Hepatocyte (in vitro differentiated cells): ENCODE measurements around the gene PRPF19. TPM values are rescaled to one million over a fixed set of nuclear protein-coding genes. Genes with fewer than 3 reads are reported as not detected.

Experiments used
- DNase-seq: peaks from one replicate; pipeline ENCODE4 v3.0.0-alpha.2; 2016; ENCODE audit warnings: low spot score
- H2AFZ ChIP-seq: fragments of 200-600 bp; sonication (generic); 2 replicates; pipeline ENCODE4 v1.6.0; 2016; ENCODE audit warnings: antibody characterized with exemption, mild to moderate bottlenecking
- H3K27ac ChIP-seq: fragments of 200-600 bp; sonication (generic); 2 replicates; pipeline ENCODE4 v1.5.1; 2016; ENCODE audit warnings: mild to moderate bottlenecking
- H3K27me3 ChIP-seq: fragments of 200-600 bp; sonication (generic); 2 replicates; pipeline ENCODE4 v1.6.1; 2016
- H3K36me3 ChIP-seq: fragments of 200-600 bp; sonication (generic); replicated peaks from 2 replicates; pipeline ENCODE4 v1.5.1; 2016; ENCODE audit warnings: low read depth; ENCODE audit not compliant: insufficient read depth
- H3K4me1 ChIP-seq: fragments of 200-600 bp; sonication (generic); 2 replicates; pipeline ENCODE4 v1.5.1; 2016; ENCODE audit warnings: mild to moderate bottlenecking, moderate library complexity; ENCODE audit not compliant: insufficient read depth
- H3K4me2 ChIP-seq: fragments of 200-600 bp; sonication (generic); 2 replicates; pipeline ENCODE4 v1.6.0; 2016
- H3K4me3 ChIP-seq: fragments of 200-600 bp; sonication (generic); 2 replicates; pipeline ENCODE4 v1.5.1; 2016; ENCODE audit warnings: mild to moderate bottlenecking
- H3K79me2 ChIP-seq: fragments of 200-600 bp; sonication (generic); 2 replicates; pipeline ENCODE4 v1.6.0; 2017; ENCODE audit warnings: mild to moderate bottlenecking
- H3K9me2 ChIP-seq: fragments of 200-600 bp; sonication (generic); replicated peaks from 2 replicates; pipeline ENCODE4 v1.6.0; 2017; ENCODE audit warnings: mild to moderate bottlenecking; ENCODE audit not compliant: insufficient read depth
- H3K9me3 ChIP-seq: fragments of 200-600 bp; sonication (generic); 2 replicates; pipeline ENCODE4 v1.5.1; 2016; ENCODE audit warnings: low read depth, mild to moderate bottlenecking
- H4K20me1 ChIP-seq: fragments of 200-600 bp; sonication (generic); 2 replicates; pipeline ENCODE4 v1.6.0; 2016; ENCODE audit warnings: mild to moderate bottlenecking; ENCODE audit not compliant: insufficient read depth, poor library complexity, severe bottlenecking
- CTCF ChIP-seq: fragments of 200-600 bp; sonication (generic); IDR thresholded peaks from 2 replicates; pipeline ENCODE4 v1.5.1; 2016; ENCODE audit warnings: antibody characterized with exemption, mild to moderate bottlenecking; ENCODE audit not compliant: poor library complexity
- EZH2 ChIP-seq: fragments of 200-600 bp; sonication (generic); IDR thresholded peaks from 2 replicates; pipeline ENCODE4 v1.6.1; 2016; ENCODE audit warnings: antibody characterized with exemption, mild to moderate bottlenecking, borderline replicate concordance
- EZH2phosphoT487 ChIP-seq: fragments of 200-600 bp; sonication (generic); IDR thresholded peaks from one replicate; pipeline ENCODE4 v1.6.1; 2018; ENCODE audit warnings: antibody characterized with exemption, mild to moderate bottlenecking, low read depth, moderate library complexity; ENCODE audit not compliant: unreplicated experiment, severe bottlenecking
- WGBS: methylation state at CpG from one replicate; pipeline ENCODE4 v1.1.6; 2016; ENCODE audit warnings: low lambda C conversion rate; ENCODE audit errors: missing lambda C conversion rate; 5-methylcytosine and 5-hydroxymethylcytosine counted together
- polyA plus RNA-seq: library from polyadenylated mRNA; unstranded; fragments of >200 nt; fragmentation: Nextera tagmentation; extraction: Ambion mirVana; gene quantifications from 2 replicates; pipeline ENCODE4 v1.2.1, GENCODE V29; 2016
- total RNA-seq: library from RNA; depleted of rRNA; stranded (reverse); fragments of >200 nt; gene quantifications from 2 replicates; pipeline ENCODE4 v1.2.3, GENCODE V29; 2014

The PRPF19 gene
- total RNA-seq (38.1 and 53.8 TPM in 2 replicates), polyA plus RNA-seq (18.5 and 19.3 TPM in 2 replicates)

DNA sequence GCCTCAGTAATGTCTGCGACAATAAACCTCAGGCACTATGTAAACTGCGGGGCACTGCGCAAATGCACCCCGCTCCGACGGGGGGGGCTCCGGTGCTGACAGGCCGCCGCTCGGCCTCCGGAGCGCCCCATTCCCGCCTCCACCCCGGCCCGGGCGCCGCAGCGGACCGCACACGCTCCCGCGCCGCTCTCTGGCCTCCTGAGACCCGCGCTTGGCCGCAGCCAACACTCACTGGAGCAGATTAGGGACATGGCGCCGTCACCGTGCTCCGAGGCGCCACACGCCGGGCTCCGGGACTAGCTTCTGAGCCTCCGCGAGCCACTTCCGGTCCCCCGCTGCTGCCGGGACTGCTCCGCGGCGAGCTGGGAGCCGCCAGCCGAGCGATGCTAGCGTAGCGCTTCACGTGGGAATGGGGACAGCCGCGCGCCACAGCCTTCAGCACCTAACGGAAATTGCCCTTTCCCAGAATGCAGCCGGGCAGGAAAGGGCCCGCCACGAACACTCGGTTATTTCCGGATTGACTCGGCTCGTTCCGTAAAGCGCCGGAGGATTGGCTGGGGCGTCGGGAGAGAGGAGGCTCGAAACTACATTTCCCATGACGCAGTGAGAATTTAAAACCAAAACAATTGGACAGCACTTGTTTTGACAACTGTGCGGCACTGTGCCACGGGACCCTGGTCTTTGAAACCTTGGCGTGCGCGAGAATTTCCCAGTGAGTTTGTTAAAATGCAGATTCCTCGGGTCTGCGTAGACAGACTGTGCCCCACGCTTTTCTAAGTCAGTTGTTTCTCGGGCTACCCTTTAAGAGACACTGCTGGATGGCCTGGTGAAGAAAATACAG, at the start of gene PRPF19:
PRPF19 (minus strand) TSS at position 454 of the 841 bp plus-strand sequence; CDS start at position 251, 203 bp downstream.
- 2% methylated on average over 74 of the region's 75 CpGs for WGBS
- no peaks in the 10 kb centered on the region for H3K9me2 ChIP-seq
- peaks cover 14% of the 10 kb centered on the region for H3K4me1 ChIP-seq
- peak; percentile 97 for DNase-seq
- no peaks in the 10 kb centered on the region for H3K27me3 ChIP-seq
- peak within 1 kb of the TSS; percentile 91 for H3K27ac ChIP-seq
- H3K79me2 ChIP-seq = peaks cover 37% of the 10 kb centered on the region
- H4K20me1 ChIP-seq = peaks cover 16% of the 10 kb centered on the region
- TF ChIP-seq CTCF (no peak), EZH2 (no peak), EZH2phosphoT487 (no peak)
- peak within 1 kb of the TSS; percentile 52 for H3K4me3 ChIP-seq
- H2AFZ ChIP-seq = peak within 1 kb of the TSS; percentile 44
- H3K9me3 ChIP-seq = no peaks in the 10 kb centered on the region
- H3K36me3 ChIP-seq = no peaks in the 10 kb centered on the region
- H3K4me2 ChIP-seq = peak within 1 kb of the TSS; percentile 89

GRCh38 chr11:60955571-60955970, 49.2 kb upstream of the PRPF19 start:
- DNase-seq = no peak
- Histone ChIP-seq H3K27ac (no peak overlapping the region), H4K20me1 (no peaks in the 10 kb centered on the region), H2AFZ (no peak overlapping the region), H3K9me2 (no peaks in the 10 kb centered on the region), H3K79me2 (no peaks in the 10 kb centered on the region), H3K4me1 (peaks cover 3% of the 10 kb centered on the region), H3K27me3 (peaks cover 21% of the 10 kb centered on the region), H3K4me3 (no peak overlapping the region), H3K4me2 (no peak overlapping the region), H3K9me3 (no peaks in the 10 kb centered on the region), H3K36me3 (no peaks in the 10 kb centered on the region)
- TF ChIP-seq EZH2 (no peak), CTCF (no peak), EZH2phosphoT487 (no peak)
- WGBS = 68% methylated on average over 5 of the region's 5 CpGs

DNA sequence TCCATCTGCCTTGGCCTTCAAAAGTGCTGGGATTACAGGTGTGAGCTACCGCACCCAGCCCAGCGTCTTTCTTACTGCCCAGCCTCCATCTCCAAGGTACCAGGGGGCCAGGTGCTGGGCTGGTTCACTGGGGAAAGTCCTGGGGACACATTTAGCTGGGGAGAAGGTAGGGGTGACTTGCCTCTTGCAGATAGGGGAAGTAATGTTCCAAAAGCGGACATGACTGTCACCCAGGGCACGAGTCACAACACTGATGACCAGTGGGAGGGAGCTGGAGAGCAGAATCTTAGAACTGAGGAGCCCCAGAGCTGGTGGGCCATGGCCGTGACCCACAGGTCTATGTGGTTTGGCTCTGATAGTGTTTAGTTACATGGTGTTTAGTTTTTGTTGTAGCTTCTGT, 48.0 kb upstream of the PRPF19 start:
- peaks cover 3% of the 10 kb centered on the region for H3K4me1 ChIP-seq
- no peak overlapping the region for H3K4me2 ChIP-seq
- no peaks in the 10 kb centered on the region for H4K20me1 ChIP-seq
- no peaks in the 10 kb centered on the region for H3K79me2 ChIP-seq
- H2AFZ ChIP-seq = no peak overlapping the region
- peaks cover 32% of the 10 kb centered on the region for H3K27me3 ChIP-seq
- WGBS = 85% methylated on average over 5 of the region's 5 CpGs
- H3K9me2 ChIP-seq = no peaks in the 10 kb centered on the region
- TF ChIP-seq EZH2 (no peak), CTCF (no peak), EZH2phosphoT487 (no peak)
- no peaks in the 10 kb centered on the region for H3K9me3 ChIP-seq
- no peak overlapping the region for H3K27ac ChIP-seq
- DNase-seq = no peak
- no peak overlapping the region for H3K4me3 ChIP-seq
- H3K36me3 ChIP-seq = no peaks in the 10 kb centered on the region
